ENCODE measurements around the gene FLT3LG. TPM values are rescaled to one million over a fixed set of nuclear protein-coding genes. Genes with fewer than 3 reads are reported as not detected.

Gene FLT3LG
- total and polyA plus RNA-seq, 9 of the 15 experiments (the other 6 are each of a cell fraction or from before 2014, with no cell fraction given): 0.31 to 6.4 (median 1.1) TPM

- peak; percentile 93 for TF ChIP-seq REST (IDR thresholded peaks at IDR 0.05; ENCODE audit: borderline replicate concordance)
- TF ChIP-seq REST (CRISPR knock-in tag; IDR thresholded peaks at IDR 0.05; ENCODE audit: low read depth): no peak
- no peak for TF ChIP-seq NCOR1 (IDR thresholded peaks at IDR 0.05)
- no peak for TF ChIP-seq SMARCC2 (IDR thresholded peaks at IDR 0.05; ENCODE audit: low read depth)
- no peak for TF ChIP-seq CCNT2 (IDR thresholded peaks at IDR 0.05; ENCODE audit: borderline replicate concordance, extremely low read depth, insufficient read length, low read depth, low read length)
- no peak for TF ChIP-seq EGR1 (conservative IDR thresholded peaks at IDR 0.05)
- no peak for TF ChIP-seq ZNF280B (CRISPR knock-in tag; IDR thresholded peaks at IDR 0.05)
- TF ChIP-seq ATF7 (IDR thresholded peaks at IDR 0.05): 0 out of 2 replicates have a peak, but pooled peaks have one; percentile 10
- TF ChIP-seq SPI1 (IDR thresholded peaks at IDR 0.05; ENCODE audit: borderline replicate concordance, low read depth, low read length): 0 out of 2 replicates have a peak, but pooled peaks have one; percentile 19
- TF ChIP-seq ZBTB26 (CRISPR knock-in tag; IDR thresholded peaks at IDR 0.05): no peak
- peak; percentile 44; the same call in 1 of the 2 replicates for TF ChIP-seq C11orf30 (IDR thresholded peaks at IDR 0.05; ENCODE audit: low read depth)
- TF ChIP-seq MLLT1 (IDR thresholded peaks at IDR 0.05): 0 out of 4 replicates have a peak, but pooled peaks of 1 of the 2 experiments have one; percentile 6
- 0 out of 2 replicates have a peak, but pooled peaks have one; percentile 21 for TF ChIP-seq JUND (IDR thresholded peaks at IDR 0.05; ENCODE audit: borderline replicate concordance, low read depth, low read length)
- no peak; the same call in 2 of the 3 replicates for TF ChIP-seq JUND (tag; IDR thresholded peaks at IDR 0.05; ENCODE audit: borderline replicate concordance, low read depth, low read length)
These were observed 32.6 kb downstream of the FLT3LG start (continued) for GRCh38 chr19:49506575-49507105.
